Neural cell (in vitro differentiated cells): ENCODE measurements around the gene LCE1E. TPM values are rescaled to one million over a fixed set of nuclear protein-coding genes. Genes with fewer than 3 reads are reported as not detected.

Experiments used
- H2AFZ ChIP-seq: fragments of 200-600, 300-800 bp; sonication (generic), shearing (Covaris generic); 2 replicates; pipeline ENCODE4 v1.6.0; 2014; ENCODE audit warnings: low read depth, mild to moderate bottlenecking, antibody characterized with exemption, low read length, moderate library complexity
- H3F3A ChIP-seq: fragments of 200-600 bp; shearing (Covaris generic); 2 replicates; pipeline ENCODE4 v1.6.1; 2016; ENCODE audit warnings: mild to moderate bottlenecking, moderate library complexity, mixed read lengths, antibody characterized with exemption, low read length; ENCODE audit not compliant: insufficient read depth, poor library complexity, severe bottlenecking
- H3K27ac ChIP-seq: fragments of 200-600, 300-800 bp; sonication (generic), shearing (Covaris generic); 2 replicates; pipeline ENCODE4 v1.5.1; 2014; ENCODE audit warnings: mild to moderate bottlenecking, low read length, moderate library complexity
- H3K27me3 ChIP-seq: fragments of 300-800, 200-600 bp; sonication (generic), shearing (Covaris generic); 2 replicates; pipeline ENCODE4 v1.6.0; 2014; ENCODE audit warnings: mild to moderate bottlenecking, low read depth, low read length, moderate library complexity; ENCODE audit not compliant: insufficient read depth
- H3K36me3 ChIP-seq: fragments of 300-800, 200-600 bp; sonication (generic), shearing (Covaris generic); 2 replicates; pipeline ENCODE4 v1.5.1; 2014; ENCODE audit warnings: mild to moderate bottlenecking, antibody characterized with exemption, low read length, moderate library complexity; ENCODE audit not compliant: insufficient read depth
- H3K4me2 ChIP-seq: fragments of 300-800, 200-600 bp; sonication (generic), shearing (Covaris generic); 2 replicates; pipeline ENCODE4 v1.6.0; 2014; ENCODE audit warnings: mild to moderate bottlenecking, low read length
- H3K4me3 ChIP-seq: fragments of 300-800, 200-600 bp; sonication (generic), shearing (Covaris generic); 2 replicates; pipeline ENCODE4 v1.5.1; 2014; ENCODE audit warnings: mild to moderate bottlenecking, low read length, moderate library complexity
- H3K79me2 ChIP-seq: fragments of 200-600 bp; shearing (Covaris generic); replicated peaks from 2 replicates; pipeline ENCODE4 v1.6.0; 2014; ENCODE audit warnings: mild to moderate bottlenecking, low read length, moderate library complexity; ENCODE audit not compliant: insufficient read depth
- H3K9ac ChIP-seq: fragments of 300-800, 200-600 bp; sonication (generic), shearing (Covaris generic); 2 replicates; pipeline ENCODE4 v1.6.1; 2016; ENCODE audit warnings: mild to moderate bottlenecking, low read length, mixed read lengths
- H3K9me2 ChIP-seq: fragments of 200-600 bp; shearing (Covaris generic); 2 replicates; pipeline ENCODE4 v1.6.1; 2016; ENCODE audit warnings: mild to moderate bottlenecking, low read length, mixed read lengths; ENCODE audit not compliant: insufficient read depth
- H3K9me3 ChIP-seq: fragments of 200-600, 300-800 bp; sonication (generic), shearing (Covaris generic); 2 replicates; pipeline ENCODE4 v1.6.1; 2016; ENCODE audit warnings: mild to moderate bottlenecking, mixed run types, low read length, moderate library complexity, mixed read lengths
- H4K20me1 ChIP-seq: fragments of 200-600 bp; shearing (Covaris generic); 2 replicates; pipeline ENCODE4 v1.6.1; 2016; ENCODE audit warnings: mild to moderate bottlenecking, mixed run types; ENCODE audit not compliant: insufficient read depth
- CTCF ChIP-seq: fragments of 450-650 bp; IDR thresholded peaks from 2 replicates; pipeline ENCODE4 v1.5.1; 2014; ENCODE audit warnings: antibody characterized with exemption, mild to moderate bottlenecking, moderate library complexity; ENCODE audit not compliant: poor library complexity, severe bottlenecking
- EP300 ChIP-seq: fragments of 450-650 bp; conservative IDR thresholded peaks from 2 replicates; pipeline ENCODE4 v1.6.1; 2014; ENCODE audit warnings: antibody characterized with exemption, mild to moderate bottlenecking, moderate library complexity; ENCODE audit not compliant: poor library complexity, severe bottlenecking
- EZH2 ChIP-seq: fragments of 200-600, 300-800 bp; shearing (Covaris generic), sonication (generic); IDR thresholded peaks from 2 replicates; pipeline ENCODE4 v1.6.1; 2014; ENCODE audit warnings: antibody characterized with exemption, low read length, borderline replicate concordance, mild to moderate bottlenecking; ENCODE audit not compliant: insufficient read depth, poor library complexity, severe bottlenecking
- MXI1 ChIP-seq: fragments of 450-650 bp; conservative IDR thresholded peaks from 2 replicates; pipeline ENCODE4 v1.6.1; 2014; ENCODE audit warnings: antibody characterized with exemption, mild to moderate bottlenecking; ENCODE audit not compliant: poor library complexity, severe bottlenecking
- POLR2AphosphoS5 ChIP-seq: IDR thresholded peaks from 2 replicates; pipeline ENCODE4 v1.6.1; 2012
- RAD21 ChIP-seq: fragments of 450-650 bp; conservative IDR thresholded peaks from 2 replicates; pipeline ENCODE4 v1.6.1; 2014; ENCODE audit warnings: antibody characterized with exemption, mild to moderate bottlenecking, moderate library complexity
- REST ChIP-seq: IDR thresholded peaks from 2 replicates; pipeline ENCODE4 v1.6.1; 2012; ENCODE audit warnings: borderline replicate concordance
- SMC3 ChIP-seq: fragments of 450-650 bp; conservative IDR thresholded peaks from 2 replicates; pipeline ENCODE4 v1.6.1; 2014; ENCODE audit warnings: antibody characterized with exemption, mild to moderate bottlenecking, moderate library complexity; ENCODE audit not compliant: poor library complexity
- TAF1 ChIP-seq: IDR thresholded peaks from 2 replicates; pipeline ENCODE4 v1.6.1; 2012; ENCODE audit warnings: low read depth
- polyA plus RNA-seq: library from polyadenylated mRNA; depleted of rRNA; stranded (reverse); fragments of >200 nt; gene quantifications from 2 replicates; pipeline ENCODE4 v1.2.3, GENCODE V29; 2014

LCE1E gene
- polyA plus RNA-seq, 1 donor from 2014 or later = not detected

GRCh38 chr1:152743371-152744145, 42.5 kb upstream of the LCE1E start:
- Histone ChIP-seq H3K27ac (no peak overlapping the region), H3K36me3 (no peaks in the 10 kb centered on the region), H3K9ac (no peak overlapping the region), H3K27me3 (no peaks in the 10 kb centered on the region), H3K4me2 (no peak overlapping the region), H3K4me3 (no peak overlapping the region), H3K9me3 (no peaks in the 10 kb centered on the region), H2AFZ (no peak overlapping the region), H4K20me1 (no peaks in the 10 kb centered on the region), H3F3A (no peaks in the 10 kb centered on the region), H3K9me2 (no peaks in the 10 kb centered on the region), H3K79me2 (no peaks in the 10 kb centered on the region)
- TF ChIP-seq SMC3 (no peak), TAF1 (no peak), EZH2 (no peak), RAD21 (no peak), EP300 (no peak), REST (no peak), POLR2AphosphoS5 (no peak), CTCF (no peak), MXI1 (no peak)

GRCh38 chr1:152745289-152745704, 40.8 kb upstream of the LCE1E start:
- no peaks in the 10 kb centered on the region for H3K79me2 ChIP-seq
- H3K27me3 ChIP-seq = no peaks in the 10 kb centered on the region
- no peaks in the 10 kb centered on the region for H4K20me1 ChIP-seq
- TF ChIP-seq EP300 = no peak
- TF ChIP-seq RAD21 = no peak
- TF ChIP-seq CTCF = no peak
- no peak for TF ChIP-seq POLR2AphosphoS5
- no peak for TF ChIP-seq SMC3
- TF ChIP-seq TAF1 = no peak
- no peak for TF ChIP-seq REST
- TF ChIP-seq MXI1 = no peak
- no peak for TF ChIP-seq EZH2
- no peaks in the 10 kb centered on the region for H3K9me3 ChIP-seq
- no peak overlapping the region for H3K27ac ChIP-seq
- H3F3A ChIP-seq = no peaks in the 10 kb centered on the region
- H3K36me3 ChIP-seq = no peaks in the 10 kb centered on the region
- no peak overlapping the region for H2AFZ ChIP-seq
- no peak overlapping the region for H3K4me2 ChIP-seq
- no peaks in the 10 kb centered on the region for H3K9me2 ChIP-seq
- no peak overlapping the region for H3K9ac ChIP-seq
- no peak overlapping the region for H3K4me3 ChIP-seq
